AG09309 (cell line): Measurements from ENCODE around the gene APOM.

Source experiments
- DNase-seq: peaks from one replicate; pipeline ENCODE4 v3.0.0-alpha.2; 2010; ENCODE audit warnings: low read depth
- H3K4me3 ChIP-seq: 2 replicates; pipeline ENCODE4 v1.5.1; 2011; ENCODE audit warnings: mild to moderate bottlenecking, low read depth, low read length, moderate library complexity; ENCODE audit not compliant: control insufficient read depth
- CTCF ChIP-seq: IDR thresholded peaks from 2 replicates; pipeline ENCODE4 v1.5.1; 2011; ENCODE audit warnings: mild to moderate bottlenecking, low read depth, low read length, inconsistent platforms; ENCODE audit not compliant: insufficient read depth, control insufficient read depth; ENCODE audit errors: missing control alignments

The APOM gene

GRCh38 chr6:31614684-31615578 is 40.8 kb upstream of the APOM start, which contains the start of gene AIF1:
AIF1 (plus strand) TSS chr6:31615234; CDS start chr6:31615330, 96 bp downstream.
- no peak for DNase-seq
- no peak for TF ChIP-seq CTCF
- no peak within 1 kb of the TSS for H3K4me3 ChIP-seq

- TF ChIP-seq CTCF = no peak
- no peak for DNase-seq
- H3K4me3 ChIP-seq = no peak overlapping the region
Measured at GRCh38 chr6:31615748-31616147, 39.9 kb upstream of the APOM start.

- no peak for TF ChIP-seq CTCF
- H3K4me3 ChIP-seq = no peak overlapping the region
- no peak for DNase-seq
Measured at GRCh38 chr6:31617010-31617409, 38.7 kb upstream of the APOM start.

- no peak for TF ChIP-seq CTCF
- DNase-seq = peak; percentile 98
Measured at GRCh38 chr6:31619805-31620585, 35.7 kb upstream of the APOM start.

GRCh38 chr6:31620586-31621319 is 34.9 kb upstream of the APOM start, which contains the start of gene PRRC2A:
PRRC2A (plus strand) TSS chr6:31620715; CDS start chr6:31622790, 2,075 bp downstream.
- peak within 1 kb of the TSS; percentile 74 for H3K4me3 ChIP-seq
- no peak for DNase-seq
- no peak for TF ChIP-seq CTCF

More at GRCh38 chr6:31619805-31620585, 35.7 kb upstream of the APOM start:
- H3K4me3 ChIP-seq = peak overlapping the region; percentile 73
